SK-N-MC (cell line): ENCODE results near the gene EEF1AKMT3.

Experiments
- EZH2 ChIP-seq: fragments of 200-600 bp; sonication (generic); IDR thresholded peaks from one replicate; pipeline ENCODE4 v1.6.1; 2017; ENCODE audit warnings: antibody characterized with exemption
- POLR2AphosphoS5 ChIP-seq: IDR thresholded peaks from 2 replicates; pipeline ENCODE4 v1.6.1; 2012; ENCODE audit warnings: mild to moderate bottlenecking, low read depth, low read length, borderline replicate concordance

- TF ChIP-seq EZH2 = no peak
- no peak for TF ChIP-seq POLR2AphosphoS5
These were observed 51.7 kb downstream of the EEF1AKMT3 start for GRCh38 chr12:57823908-57824640.
